Keratinocyte (primary cell): Measurements from ENCODE around the gene UNC13B. TPM values are rescaled to one million over a fixed set of nuclear protein-coding genes. Genes with fewer than 3 reads are reported as not detected.

Source experiments
- DNase-seq: peaks from one replicate; pipeline ENCODE4 v3.0.0-alpha.2; 2011; ENCODE audit warnings: low read depth, missing footprints, low spot score
- FAIRE-seq: peaks from 2 replicates; lab custom pipeline; 2011; peaks lifted over from hg19 to GRCh38; lab: Jason Lieb, UNC
- H2AFZ ChIP-seq: 2 replicates; pipeline ENCODE4 v1.6.0; 2012; ENCODE audit warnings: low read length, control low read depth, inconsistent platforms; ENCODE audit not compliant: control insufficient read depth
- H3K27ac ChIP-seq: 2 replicates; pipeline ENCODE4 v1.5.1; 2011; ENCODE audit warnings: low read length; ENCODE audit not compliant: control insufficient read depth, insufficient read depth
- H3K27me3 ChIP-seq: 3 replicates; pipeline ENCODE4 v1.6.0; 2011; ENCODE audit warnings: low read length; ENCODE audit not compliant: control insufficient read depth, insufficient read depth; ENCODE audit errors: extremely low read depth
- H3K36me3 ChIP-seq, 2 experiments: 2 replicates in 1 of 2; 3 replicates in 1 of 2; pipeline ENCODE4 v1.5.1; 2011; ENCODE audit warnings: low read length in 2 of 2, mild to moderate bottlenecking in 1 of 2; ENCODE audit not compliant: control insufficient read depth in 2 of 2, insufficient read depth in 2 of 2; ENCODE audit errors: extremely low read depth in 1 of 2
- H3K4me1 ChIP-seq: 3 replicates; pipeline ENCODE4 v1.5.1; 2011; ENCODE audit warnings: low read length; ENCODE audit not compliant: control insufficient read depth, insufficient read depth; ENCODE audit errors: extremely low read depth
- H3K4me2 ChIP-seq: 3 replicates; pipeline ENCODE4 v1.6.0; 2011; ENCODE audit warnings: low read depth, low read length; ENCODE audit not compliant: control insufficient read depth, insufficient read depth; ENCODE audit errors: extremely low read depth
- H3K4me3 ChIP-seq, 3 experiments: fragments of 200-600 bp in 1 of 3; sonication (generic) in 1 of 3; 2 replicates in 2 of 3; 3 replicates in 1 of 3; pipeline ENCODE4 v1.5.1; 2011 to 2016; ENCODE audit warnings: low read length in 3 of 3, mild to moderate bottlenecking in 3 of 3, control low read depth in 2 of 3, inconsistent platforms in 1 of 3, low read depth in 1 of 3, mixed read lengths in 1 of 3, mixed run types in 1 of 3, moderate library complexity in 1 of 3; ENCODE audit not compliant: control insufficient read depth in 2 of 3, insufficient read depth in 2 of 3; ENCODE audit errors: extremely low read depth in 1 of 3
- H3K79me2 ChIP-seq: 2 replicates; pipeline ENCODE4 v1.6.0; 2012; ENCODE audit warnings: low read length; ENCODE audit not compliant: control insufficient read depth, insufficient read depth
- H3K9ac ChIP-seq: 3 replicates; pipeline ENCODE4 v1.6.0; 2011; ENCODE audit warnings: low read length; ENCODE audit not compliant: control insufficient read depth, insufficient read depth; ENCODE audit errors: extremely low read depth
- H3K9me1 ChIP-seq: 3 replicates; pipeline ENCODE4 v1.6.0; 2011; ENCODE audit warnings: low read length; ENCODE audit not compliant: control insufficient read depth, insufficient read depth; ENCODE audit errors: extremely low read depth
- H3K9me3 ChIP-seq: 2 replicates; pipeline ENCODE4 v1.5.1; 2012; ENCODE audit warnings: low read depth, low read length; ENCODE audit not compliant: control insufficient read depth
- H4K20me1 ChIP-seq: 3 replicates; pipeline ENCODE4 v1.6.0; 2011; ENCODE audit warnings: low read length; ENCODE audit not compliant: control insufficient read depth, insufficient read depth; ENCODE audit errors: extremely low read depth
- EZH2 ChIP-seq: IDR thresholded peaks from one replicate; pipeline ENCODE4 v1.6.1; 2012; ENCODE audit warnings: inconsistent platforms, mild to moderate bottlenecking, low read length, moderate library complexity
- dilution Hi-C: fragments of 300-500 bp; cut with MboI; formaldehyde crosslinking; loops from one replicate; pipeline ENCODE4 v1.7.0; 2020; ENCODE audit warnings: low sequenced_read_pairs; ENCODE audit not compliant: extremely low pct_ligation_motif_present
- polyA plus RNA-seq, 5 experiments: library from polyadenylated mRNA; depleted of rRNA in 3 of 5; stranded (reverse) in 3 of 5; stranded (forward) in 1 of 5; unstranded in 1 of 5; fragments of >200 nt; gene quantifications; 1 replicate in 1 of 5; 2 replicates in 3 of 5; 3 replicates in 1 of 5; pipeline versions ENCODE4 v1.2.1 to v1.2.3, GENCODE V29; 2011 to 2012; ENCODE audit warnings: missing spikeins in 2 of 5, low read depth in 1 of 5, low replicate concordance in 1 of 5
- TF ChIP-seq, protein P1 (sequence below), 3 experiments: IDR thresholded peaks in 1 of 3; conservative IDR thresholded peaks in 1 of 3; optimal IDR thresholded peaks in 1 of 3; 2 replicates in 2 of 3; 3 replicates in 1 of 3; pipeline versions ENCODE3 to v1.5.1; 2011; ENCODE audit warnings: low read length in 3 of 3, mild to moderate bottlenecking in 3 of 3, moderate library complexity in 2 of 3, control low read depth in 1 of 3, inconsistent platforms in 1 of 3; ENCODE audit not compliant: insufficient read depth in 2 of 3; ENCODE audit errors: extremely low read depth in 1 of 3

The UNC13B gene
- polyA plus RNA-seq, 1 donor (not counting 4 experiments of a cell fraction or from before 2014, with no cell fraction given), result 9.3 TPM

DNA sequence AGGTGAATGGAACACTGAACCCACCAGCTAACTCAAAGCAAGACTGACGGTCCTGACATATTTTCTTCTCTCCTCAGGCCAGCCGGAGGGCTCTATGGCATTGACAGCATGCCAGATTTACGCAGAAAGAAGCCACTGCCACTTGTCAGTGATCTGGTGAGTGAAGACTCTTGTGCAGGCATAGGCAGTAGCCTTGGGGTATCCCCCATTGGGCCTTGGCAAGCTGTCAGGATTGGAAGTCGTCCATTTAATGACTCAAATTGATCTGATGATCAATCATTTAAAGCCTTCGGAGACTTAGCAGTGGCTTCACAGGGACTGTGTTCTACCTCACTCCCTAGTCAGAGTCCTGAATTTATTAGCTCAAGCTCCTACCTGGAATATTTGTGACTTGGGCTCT lies 208.4 kb downstream of the UNC13B start:
- Histone ChIP-seq H3K4me2 (no peak overlapping the region), H2AFZ (no peak overlapping the region), H3K4me1 (peaks cover 14% of the 10 kb centered on the region), H3K9ac (no peak overlapping the region), H3K27me3 (no peaks in the 10 kb centered on the region), H3K27ac (no peak overlapping the region), H3K79me2 (no peaks in the 10 kb centered on the region), H3K9me1 (no peaks in the 10 kb centered on the region), H4K20me1 (no peaks in the 10 kb centered on the region), H3K36me3 (peaks cover 2 to 3% of the 10 kb centered on the region in 2 experiments), H3K9me3 (no peaks in the 10 kb centered on the region), H3K4me3 (no peak overlapping the region)
- DNase-seq, result no peak
- TF ChIP-seq, protein P1, sequence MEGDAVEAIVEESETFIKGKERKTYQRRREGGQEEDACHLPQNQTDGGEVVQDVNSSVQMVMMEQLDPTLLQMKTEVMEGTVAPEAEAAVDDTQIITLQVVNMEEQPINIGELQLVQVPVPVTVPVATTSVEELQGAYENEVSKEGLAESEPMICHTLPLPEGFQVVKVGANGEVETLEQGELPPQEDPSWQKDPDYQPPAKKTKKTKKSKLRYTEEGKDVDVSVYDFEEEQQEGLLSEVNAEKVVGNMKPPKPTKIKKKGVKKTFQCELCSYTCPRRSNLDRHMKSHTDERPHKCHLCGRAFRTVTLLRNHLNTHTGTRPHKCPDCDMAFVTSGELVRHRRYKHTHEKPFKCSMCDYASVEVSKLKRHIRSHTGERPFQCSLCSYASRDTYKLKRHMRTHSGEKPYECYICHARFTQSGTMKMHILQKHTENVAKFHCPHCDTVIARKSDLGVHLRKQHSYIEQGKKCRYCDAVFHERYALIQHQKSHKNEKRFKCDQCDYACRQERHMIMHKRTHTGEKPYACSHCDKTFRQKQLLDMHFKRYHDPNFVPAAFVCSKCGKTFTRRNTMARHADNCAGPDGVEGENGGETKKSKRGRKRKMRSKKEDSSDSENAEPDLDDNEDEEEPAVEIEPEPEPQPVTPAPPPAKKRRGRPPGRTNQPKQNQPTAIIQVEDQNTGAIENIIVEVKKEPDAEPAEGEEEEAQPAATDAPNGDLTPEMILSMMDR (optimal IDR thresholded peaks at IDR 0.05 in 1 of 3, IDR thresholded peaks at IDR 0.05 in 1 of 3, conservative IDR thresholded peaks at IDR 0.05 in 1 of 3; ENCODE audit: extremely low read depth in 1 of 3, insufficient read depth in 2 of 3, low read length in 3 of 3), result no peak
- TF ChIP-seq EZH2, result no peak
- no peak for FAIRE-seq
- dilution Hi-C loops, result no loop called here

DNA sequence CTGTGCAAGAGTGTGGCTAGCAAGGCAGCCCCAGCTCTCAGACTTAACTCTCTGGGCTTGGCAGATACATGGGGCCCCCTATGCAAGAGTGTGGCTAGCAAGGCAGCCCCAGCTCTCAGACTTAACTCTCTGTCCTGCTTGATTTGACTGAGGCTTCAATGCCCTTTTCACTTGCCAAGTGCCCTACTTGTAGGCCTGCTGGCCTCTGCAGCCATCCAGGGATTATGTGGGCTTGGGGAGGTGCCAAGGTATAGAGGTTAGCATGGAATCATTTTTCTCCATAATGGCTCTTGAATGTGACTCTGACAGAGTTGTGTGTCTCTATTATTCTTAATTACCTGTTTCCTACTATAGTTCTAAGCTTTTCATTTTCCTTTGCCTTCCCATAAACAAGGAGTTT lies 212.6 kb downstream of the UNC13B start:
- no peak overlapping the region for H3K27ac ChIP-seq
- peaks cover 2 to 3% of the 10 kb centered on the region in 2 experiments for H3K36me3 ChIP-seq
- no peaks in the 10 kb centered on the region for H4K20me1 ChIP-seq
- H3K4me1 ChIP-seq, result no peaks in the 10 kb centered on the region
- TF ChIP-seq, protein P1 (optimal IDR thresholded peaks at IDR 0.05 in 1 of 3, IDR thresholded peaks at IDR 0.05 in 1 of 3, conservative IDR thresholded peaks at IDR 0.05 in 1 of 3; ENCODE audit: extremely low read depth in 1 of 3, insufficient read depth in 2 of 3, low read length in 3 of 3), result no peak
- no peak for TF ChIP-seq EZH2
- H3K4me2 ChIP-seq, result no peak overlapping the region
- no peak for FAIRE-seq
- H3K79me2 ChIP-seq, result no peaks in the 10 kb centered on the region
- H3K9me3 ChIP-seq, result no peaks in the 10 kb centered on the region
- H3K27me3 ChIP-seq, result no peaks in the 10 kb centered on the region
- dilution Hi-C loops, result no loop called here
- H3K9ac ChIP-seq, result no peak overlapping the region
- no peak overlapping the region for H3K4me3 ChIP-seq
- H3K9me1 ChIP-seq, result no peaks in the 10 kb centered on the region
- H2AFZ ChIP-seq, result no peak overlapping the region
- no peak for DNase-seq
